Prostate gland (tissue), 2 donors: ENCODE results near the gene AOC2.

Experiments
- POLR2A ChIP-seq: fragments of 450-650 bp; IDR thresholded peaks from one replicate; pipeline ENCODE4 v1.6.1; 2016; ENCODE audit warnings: antibody characterized with exemption, mild to moderate bottlenecking
- POLR2AphosphoS5 ChIP-seq: sonication (generic); formaldehyde crosslinking; IDR thresholded peaks from one replicate; pipeline ENCODE4 v1.6.1; 2017; ENCODE audit warnings: antibody characterized with exemption
- TF ChIP-seq, protein P1 (sequence below), 4 experiments: fragments of 200-600 bp in 2 of 4; fragments of 450-650 bp in 2 of 4; sonication (generic) in 2 of 4; IDR thresholded peaks; 1 replicate in 3 of 4; 2 replicates in 1 of 4; pipeline ENCODE4 v1.5.1; 2016 to 2019; ENCODE audit warnings: antibody characterized with exemption in 4 of 4, mild to moderate bottlenecking in 2 of 4, moderate library complexity in 2 of 4

DNA sequence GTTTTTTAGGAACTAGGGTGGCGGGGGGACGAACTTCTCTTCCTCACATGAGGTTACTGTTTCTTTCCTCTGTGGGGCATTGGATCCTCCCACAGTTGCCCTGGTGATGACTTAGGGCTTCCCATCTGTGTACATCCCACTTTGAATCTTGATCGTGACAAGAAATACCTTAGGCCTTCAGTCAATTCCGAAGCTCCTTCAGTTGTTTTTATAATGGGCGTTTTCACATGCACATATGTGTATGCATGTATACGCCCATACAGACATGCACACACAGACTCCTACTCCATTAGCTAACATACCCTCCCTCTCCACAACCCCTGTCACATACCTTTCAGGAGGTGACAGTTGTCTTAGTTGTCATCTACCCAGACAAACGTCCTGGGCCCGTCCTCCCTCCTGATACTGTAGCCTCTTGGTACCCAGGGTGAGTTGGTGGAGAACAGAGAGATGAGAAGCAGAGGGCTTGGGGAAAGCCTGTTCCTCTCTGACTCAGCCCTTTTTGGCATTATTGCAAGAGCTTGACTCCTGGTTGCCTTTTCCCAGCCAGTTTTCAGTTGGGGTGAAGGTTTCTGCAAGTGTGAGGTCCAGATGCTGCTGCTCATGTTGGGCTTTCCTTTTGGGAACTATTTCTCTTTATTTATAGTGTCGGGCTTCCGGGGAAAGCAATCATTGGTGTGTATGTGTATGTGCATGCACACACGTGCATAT lies 2.2 kb upstream of the AOC2 start:
- TF ChIP-seq POLR2A (no peak), POLR2AphosphoS5 (no peak)
- TF ChIP-seq, protein P1, sequence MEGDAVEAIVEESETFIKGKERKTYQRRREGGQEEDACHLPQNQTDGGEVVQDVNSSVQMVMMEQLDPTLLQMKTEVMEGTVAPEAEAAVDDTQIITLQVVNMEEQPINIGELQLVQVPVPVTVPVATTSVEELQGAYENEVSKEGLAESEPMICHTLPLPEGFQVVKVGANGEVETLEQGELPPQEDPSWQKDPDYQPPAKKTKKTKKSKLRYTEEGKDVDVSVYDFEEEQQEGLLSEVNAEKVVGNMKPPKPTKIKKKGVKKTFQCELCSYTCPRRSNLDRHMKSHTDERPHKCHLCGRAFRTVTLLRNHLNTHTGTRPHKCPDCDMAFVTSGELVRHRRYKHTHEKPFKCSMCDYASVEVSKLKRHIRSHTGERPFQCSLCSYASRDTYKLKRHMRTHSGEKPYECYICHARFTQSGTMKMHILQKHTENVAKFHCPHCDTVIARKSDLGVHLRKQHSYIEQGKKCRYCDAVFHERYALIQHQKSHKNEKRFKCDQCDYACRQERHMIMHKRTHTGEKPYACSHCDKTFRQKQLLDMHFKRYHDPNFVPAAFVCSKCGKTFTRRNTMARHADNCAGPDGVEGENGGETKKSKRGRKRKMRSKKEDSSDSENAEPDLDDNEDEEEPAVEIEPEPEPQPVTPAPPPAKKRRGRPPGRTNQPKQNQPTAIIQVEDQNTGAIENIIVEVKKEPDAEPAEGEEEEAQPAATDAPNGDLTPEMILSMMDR (IDR thresholded peaks at IDR 0.05) = no peak
